ENCODE data around the gene TSPEAR. TPM values are rescaled to one million over a fixed set of nuclear protein-coding genes. Genes with fewer than 3 reads are reported as not detected.

The TSPEAR gene
- total and polyA plus RNA-seq, 2 of the 13 experiments (the other 11 are each of a cell fraction or from before 2014, with no cell fraction given) = 0.07 to 0.32 TPM

GRCh38 chr21:44482581-44483287, 228.6 kb downstream of the TSPEAR start (continued):
- TF ChIP-seq ZNF468 (CRISPR knock-in tag; IDR thresholded peaks at IDR 0.05) (no peak), NCOA1 (CRISPR knock-in tag; IDR thresholded peaks at IDR 0.05) (no peak), KDM6A (CRISPR knock-in tag; IDR thresholded peaks at IDR 0.05; ENCODE audit: low read depth) (peak; percentile 68; the same call in 1 of the 2 replicates), WIZ (CRISPR knock-in tag; IDR thresholded peaks at IDR 0.05) (no peak), ZNF772 (CRISPR knock-in tag; IDR thresholded peaks at IDR 0.05) (no peak), FLYWCH1 (CRISPR knock-in tag; IDR thresholded peaks at IDR 0.05) (no peak), ZKSCAN5 (CRISPR knock-in tag; IDR thresholded peaks at IDR 0.05) (no peak), GATAD1 (CRISPR knock-in tag; IDR thresholded peaks at IDR 0.05) (no peak; the same call in 1 of the 2 replicates), LCORL (IDR thresholded peaks at IDR 0.05) (no peak), LCORL (CRISPR knock-in tag; IDR thresholded peaks at IDR 0.05) (peak; percentile 58; the same call in 1 of the 2 replicates), RERE (CRISPR knock-in tag; IDR thresholded peaks at IDR 0.05; ENCODE audit: low read depth) (no peak), POLR2AphosphoS5 (IDR thresholded peaks at IDR 0.05; ENCODE audit: low read depth, low read length) (peak; percentile 95), MNT (IDR thresholded peaks at IDR 0.05) (no peak; the same call in 1 of the 2 replicates), RFXANK (CRISPR knock-in tag; IDR thresholded peaks at IDR 0.05) (peak; percentile 70; the same call in 1 of the 2 replicates), NFYB (CRISPR knock-in tag; IDR thresholded peaks at IDR 0.05) (peak; percentile 90), ZNF337 (CRISPR knock-in tag; IDR thresholded peaks at IDR 0.05; ENCODE audit: borderline replicate concordance, low read depth) (no peak), NONO (IDR thresholded peaks at IDR 0.05) (no peak), NONO (CRISPR knock-in tag; conservative IDR thresholded peaks at IDR 0.05) (peak; percentile 85), ZNF576 (CRISPR knock-in tag; IDR thresholded peaks at IDR 0.05) (no peak)
- TF ChIP-seq, protein P1, sequence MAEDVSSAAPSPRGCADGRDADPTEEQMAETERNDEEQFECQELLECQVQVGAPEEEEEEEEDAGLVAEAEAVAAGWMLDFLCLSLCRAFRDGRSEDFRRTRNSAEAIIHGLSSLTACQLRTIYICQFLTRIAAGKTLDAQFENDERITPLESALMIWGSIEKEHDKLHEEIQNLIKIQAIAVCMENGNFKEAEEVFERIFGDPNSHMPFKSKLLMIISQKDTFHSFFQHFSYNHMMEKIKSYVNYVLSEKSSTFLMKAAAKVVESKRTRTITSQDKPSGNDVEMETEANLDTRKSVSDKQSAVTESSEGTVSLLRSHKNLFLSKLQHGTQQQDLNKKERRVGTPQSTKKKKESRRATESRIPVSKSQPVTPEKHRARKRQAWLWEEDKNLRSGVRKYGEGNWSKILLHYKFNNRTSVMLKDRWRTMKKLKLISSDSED (CRISPR knock-in tag; IDR thresholded peaks at IDR 0.05) = no peak
- TF ChIP-seq, protein P2, sequence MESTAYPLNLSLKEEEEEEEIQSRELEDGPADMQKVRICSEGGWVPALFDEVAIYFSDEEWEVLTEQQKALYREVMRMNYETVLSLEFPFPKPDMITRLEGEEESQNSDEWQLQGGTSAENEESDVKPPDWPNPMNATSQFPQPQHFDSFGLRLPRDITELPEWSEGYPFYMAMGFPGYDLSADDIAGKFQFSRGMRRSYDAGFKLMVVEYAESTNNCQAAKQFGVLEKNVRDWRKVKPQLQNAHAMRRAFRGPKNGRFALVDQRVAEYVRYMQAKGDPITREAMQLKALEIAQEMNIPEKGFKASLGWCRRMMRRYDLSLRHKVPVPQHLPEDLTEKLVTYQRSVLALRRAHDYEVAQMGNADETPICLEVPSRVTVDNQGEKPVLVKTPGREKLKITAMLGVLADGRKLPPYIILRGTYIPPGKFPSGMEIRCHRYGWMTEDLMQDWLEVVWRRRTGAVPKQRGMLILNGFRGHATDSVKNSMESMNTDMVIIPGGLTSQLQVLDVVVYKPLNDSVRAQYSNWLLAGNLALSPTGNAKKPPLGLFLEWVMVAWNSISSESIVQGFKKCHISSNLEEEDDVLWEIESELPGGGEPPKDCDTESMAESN (CRISPR knock-in tag; conservative IDR thresholded peaks at IDR 0.05) = no peak
